NCI-H748 (cell line): ENCODE data around the gene CORO2B.

Experiments used
- DNase-seq: peaks from one replicate; lab custom pipeline; 2025; ENCODE audit not compliant: unreplicated experiment; lab: John Stamatoyannopoulos, UW

The CORO2B gene

DNA sequence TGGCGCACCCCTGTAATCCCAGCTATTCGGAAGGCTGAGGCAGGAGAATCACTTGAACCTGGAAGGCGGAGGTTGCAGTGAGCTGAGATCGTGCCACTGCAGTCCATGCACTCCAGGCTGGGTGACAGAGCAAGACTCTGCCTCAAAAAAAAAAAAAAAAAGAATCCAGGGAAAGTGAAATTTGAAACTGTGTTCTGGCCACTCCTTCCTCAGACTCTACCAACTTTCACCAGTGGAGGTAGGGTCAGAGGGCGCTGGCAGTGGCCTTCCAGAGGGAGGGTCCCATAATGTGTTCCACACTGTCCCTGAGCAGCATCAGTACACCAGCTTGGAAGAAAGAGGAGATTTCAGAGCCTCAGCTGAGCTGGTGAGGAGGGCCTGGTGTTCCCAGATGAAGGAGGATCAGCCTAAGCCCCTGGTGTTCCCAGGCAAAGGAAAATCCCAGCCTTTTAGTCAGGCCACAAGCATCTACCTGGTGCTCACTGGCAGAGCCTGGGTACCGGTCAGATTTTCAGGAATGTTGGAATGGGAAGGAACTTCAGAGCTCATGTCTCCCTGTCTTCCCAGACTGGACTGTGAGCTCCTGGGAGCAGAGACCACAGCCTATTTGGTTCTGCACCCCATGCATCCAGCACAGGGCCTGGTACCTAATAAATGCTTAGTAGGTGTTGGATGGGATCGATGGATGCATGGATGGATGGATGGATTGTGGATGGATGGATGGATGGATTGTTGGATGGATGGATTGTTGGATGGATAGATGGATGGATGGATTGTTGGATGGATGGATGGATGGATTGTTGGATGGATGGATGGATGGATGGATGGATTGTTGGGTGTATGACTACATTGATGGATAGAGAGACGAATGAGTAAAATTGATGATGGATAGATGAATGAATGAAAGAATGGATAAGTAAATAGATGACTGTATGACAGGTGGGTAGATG is 117.9 kb downstream of the CORO2B start:
- no peak for DNase-seq

DNA sequence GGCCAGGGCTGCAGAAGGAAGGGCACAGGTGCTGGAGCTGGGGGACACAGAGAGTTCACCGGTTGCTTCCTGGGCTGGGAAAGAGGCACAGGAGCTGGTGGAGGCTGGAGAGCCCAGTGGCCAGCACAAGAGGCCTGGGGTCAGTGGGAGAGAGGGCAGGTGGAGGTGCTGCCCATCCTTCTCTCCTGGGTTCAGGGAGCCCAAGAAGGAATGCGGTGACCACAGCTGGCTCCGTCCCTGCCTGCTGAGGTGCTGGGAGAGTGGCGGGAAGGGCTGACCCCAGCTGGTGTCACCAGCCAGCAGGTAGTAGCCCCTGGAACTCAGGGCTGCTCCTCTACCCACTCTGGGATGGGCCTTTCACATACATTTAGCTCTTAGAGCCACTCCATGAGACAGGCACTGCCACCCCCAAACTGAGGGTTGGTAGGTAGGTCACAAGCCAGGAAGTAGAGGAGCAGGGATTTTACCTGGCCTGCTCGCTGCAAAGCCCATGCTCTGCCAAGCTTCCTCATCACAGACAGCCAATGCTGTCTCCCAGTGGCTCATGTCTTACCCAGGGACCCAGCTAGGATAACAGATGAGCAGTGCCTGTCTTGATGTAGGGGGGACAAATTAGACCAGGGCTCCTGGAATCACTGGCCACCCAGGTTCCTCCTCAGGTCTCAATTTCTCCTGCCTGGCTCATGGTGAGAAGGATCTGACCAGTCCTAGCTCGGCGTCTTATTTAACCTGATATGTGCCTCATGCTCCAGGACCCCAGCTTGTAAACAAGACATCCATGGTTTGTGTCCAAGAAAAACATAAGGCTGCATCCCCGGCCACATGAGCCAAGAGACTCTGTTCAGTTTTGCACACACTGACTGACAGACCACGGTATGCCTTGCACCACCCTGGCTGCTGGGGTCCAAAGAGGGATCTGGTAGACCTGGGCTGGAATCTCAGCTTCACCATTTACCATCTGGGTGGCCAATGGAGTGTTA is 119.2 kb downstream of the CORO2B start:
- no peak for DNase-seq

DNA sequence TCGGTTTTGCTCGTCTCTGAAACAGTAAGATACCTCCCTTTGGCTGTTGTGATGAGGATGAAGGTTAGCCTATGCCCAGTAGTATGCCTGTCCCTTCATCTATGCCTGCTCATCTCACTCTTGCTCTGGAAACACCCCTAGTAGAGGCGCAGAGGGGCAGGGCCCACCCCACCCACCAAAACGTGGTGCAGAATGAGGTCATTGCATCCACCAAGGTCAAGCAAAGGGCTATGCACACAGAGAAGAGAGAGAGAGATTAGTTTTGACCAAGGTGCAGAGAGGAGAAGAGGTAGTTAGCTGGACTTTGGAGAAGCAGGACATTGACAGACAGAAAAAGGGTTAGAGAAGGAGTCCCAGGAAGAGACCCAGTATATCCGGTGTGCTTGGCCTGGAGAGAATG is 119.9 kb downstream of the CORO2B start:
- DNase-seq = no peak

DNA sequence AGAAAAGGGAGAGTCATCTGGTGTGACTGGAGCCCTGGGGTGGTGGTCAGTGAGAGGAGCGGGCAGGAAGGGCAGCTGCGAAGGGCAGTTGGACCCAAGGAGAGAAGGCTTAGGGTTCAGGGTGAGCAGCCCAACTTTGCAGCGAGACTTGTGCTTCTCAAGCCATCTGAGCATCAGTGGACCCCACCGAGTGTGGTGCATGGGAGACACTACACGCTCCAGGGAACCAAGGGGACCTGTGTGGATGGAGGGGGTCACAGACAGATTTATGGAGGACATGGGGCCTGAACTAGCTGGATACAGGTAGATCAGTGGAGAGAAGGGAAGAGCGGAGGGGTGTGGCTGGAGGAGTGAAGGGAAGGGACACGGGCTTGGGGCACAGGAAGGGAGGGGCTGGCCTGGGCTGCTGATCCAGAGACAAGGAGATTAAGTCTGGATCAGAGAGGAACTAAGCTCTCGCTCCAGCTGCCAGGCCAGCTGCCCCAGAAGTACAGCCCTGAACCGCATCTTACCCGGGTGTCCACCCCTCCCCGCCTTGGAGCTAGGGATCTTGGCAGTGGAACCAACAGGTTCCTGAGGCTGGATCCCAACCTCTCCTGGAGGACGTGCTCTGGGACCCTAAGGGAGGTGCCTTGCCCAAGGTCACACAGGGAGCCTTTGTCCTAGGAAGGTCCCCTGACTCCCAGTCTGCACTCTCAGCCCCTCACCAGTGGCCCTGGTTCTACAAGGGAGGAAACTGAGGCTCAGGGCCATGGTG is 120.5 kb downstream of the CORO2B start:
- DNase-seq = no peak

DNA sequence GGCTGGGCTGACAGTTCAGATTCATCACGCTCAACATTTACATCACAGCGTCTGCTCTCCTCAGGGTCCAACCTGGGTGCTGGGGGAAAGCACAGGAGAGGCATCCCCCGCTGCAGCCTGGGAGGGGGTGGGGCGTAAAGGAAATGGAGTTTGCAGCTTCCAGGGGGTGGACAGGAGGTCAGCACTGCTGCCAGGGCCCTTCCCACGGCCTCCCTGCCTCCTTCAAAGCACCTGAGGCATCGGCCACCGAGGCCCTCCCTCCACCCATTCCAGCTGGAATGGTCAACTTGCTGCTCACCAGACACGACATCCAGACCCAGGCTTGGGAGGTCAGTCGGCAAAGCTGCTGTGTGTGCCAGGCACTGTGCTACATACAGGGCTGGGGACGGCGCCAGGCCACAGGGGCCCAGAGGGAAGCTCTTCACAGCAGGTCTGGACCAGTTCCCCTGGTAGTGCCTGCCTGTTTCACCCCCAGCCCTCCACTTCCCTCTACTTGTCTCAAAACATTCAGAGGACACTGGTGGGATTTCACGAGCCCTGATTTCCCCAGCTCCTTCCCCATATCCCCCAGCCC is 121.2 kb downstream of the CORO2B start:
- DNase-seq = no peak

DNA sequence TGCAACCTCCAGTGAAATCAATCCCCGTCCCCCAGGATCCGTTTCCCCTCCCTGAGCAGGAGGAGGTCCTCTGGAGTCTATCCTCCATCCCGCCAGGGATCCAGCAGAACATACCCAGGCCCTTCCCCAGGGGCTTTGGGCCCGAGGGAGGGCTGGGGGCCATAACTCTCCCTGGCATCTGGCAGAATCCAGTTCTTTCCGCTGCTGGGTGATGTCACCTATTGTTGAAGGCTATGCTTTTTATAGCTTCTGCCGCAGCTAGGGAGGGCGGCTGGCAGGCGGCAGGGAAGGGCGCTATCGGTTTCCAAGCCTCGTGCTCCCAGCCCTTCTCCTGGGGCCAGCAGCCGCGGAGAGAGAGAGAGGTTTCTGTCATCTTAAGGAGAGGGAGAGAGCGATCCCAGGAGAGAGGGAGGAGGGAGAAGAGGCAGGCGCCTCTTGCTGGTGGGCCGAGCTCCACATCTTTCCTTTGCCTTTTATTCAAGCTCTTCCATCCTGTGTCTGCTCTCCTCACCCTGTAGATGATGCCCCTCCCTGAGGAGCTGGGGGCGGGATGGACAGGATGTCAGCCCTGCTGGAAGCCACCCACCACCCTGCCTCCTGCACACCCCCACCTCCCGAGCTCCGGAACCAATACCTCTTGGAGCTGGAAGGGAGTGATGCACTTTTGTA is 121.8 kb downstream of the CORO2B start:
- peak; percentile 57 for DNase-seq

DNA sequence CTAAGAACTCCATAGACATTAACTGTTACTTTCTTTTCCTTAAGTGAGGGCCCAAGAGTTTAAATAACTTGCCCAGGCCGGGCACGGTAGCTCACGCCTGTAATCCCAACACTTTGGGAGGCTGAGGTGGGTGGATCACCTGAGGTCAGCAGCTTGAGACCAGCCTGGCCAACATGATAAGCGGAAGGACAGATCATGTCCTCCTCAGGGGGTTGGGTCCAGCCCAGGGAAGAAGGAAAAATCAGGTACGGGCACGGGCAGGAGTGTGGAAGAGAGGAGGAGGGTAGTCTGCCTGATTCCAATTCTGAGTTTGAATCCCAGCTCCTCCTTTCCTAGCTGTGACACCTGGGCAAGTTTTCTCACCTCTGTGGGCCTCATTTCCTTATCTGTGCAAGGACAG is 123.1 kb downstream of the CORO2B start:
- DNase-seq = no peak

DNA sequence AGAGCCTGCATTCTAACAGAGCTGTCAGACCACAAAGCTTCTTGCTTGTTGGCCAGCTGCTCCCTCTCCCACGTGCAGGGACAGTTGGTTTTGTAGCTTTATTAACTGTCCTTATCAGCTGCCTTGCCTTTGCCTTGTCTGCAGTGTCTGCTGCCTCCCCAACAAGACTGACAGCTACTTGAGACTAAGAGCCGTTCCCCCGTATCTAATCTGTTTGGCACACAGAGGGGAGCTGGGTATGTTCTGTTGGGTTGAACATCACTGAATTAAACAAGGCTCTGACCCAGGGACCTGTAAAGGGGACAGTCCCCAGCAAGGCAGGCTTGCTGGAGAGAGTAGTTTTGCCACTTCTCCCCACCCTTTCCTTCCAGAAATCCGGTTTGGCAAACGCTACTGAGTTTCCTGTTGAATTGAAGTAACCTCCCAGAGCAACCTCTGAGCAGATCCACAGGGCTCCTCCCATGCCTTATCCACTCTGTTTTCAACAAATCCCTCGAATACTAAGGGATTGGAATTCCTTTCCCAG is 125.8 kb downstream of the CORO2B start:
- DNase-seq = no peak

DNA sequence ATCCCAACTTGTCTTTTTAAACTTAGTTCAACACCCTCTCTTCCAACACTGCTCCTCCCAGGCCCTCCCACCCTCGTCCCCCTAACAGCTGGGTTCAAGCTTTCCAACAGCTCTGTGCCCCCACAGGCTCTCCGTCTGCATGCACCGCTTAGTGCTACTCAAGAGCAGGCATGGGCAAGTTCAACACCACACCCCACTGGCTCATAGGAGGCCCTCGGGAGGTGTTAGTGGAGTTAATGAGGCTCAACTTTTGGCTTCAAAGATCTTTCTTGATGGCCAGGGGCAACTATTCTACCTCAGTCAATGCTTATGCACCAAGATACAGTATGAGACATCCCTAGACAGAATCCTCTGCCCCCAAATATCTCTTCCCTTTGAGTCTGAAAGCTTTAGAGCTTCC is 127.5 kb downstream of the CORO2B start:
- DNase-seq = no peak

DNA sequence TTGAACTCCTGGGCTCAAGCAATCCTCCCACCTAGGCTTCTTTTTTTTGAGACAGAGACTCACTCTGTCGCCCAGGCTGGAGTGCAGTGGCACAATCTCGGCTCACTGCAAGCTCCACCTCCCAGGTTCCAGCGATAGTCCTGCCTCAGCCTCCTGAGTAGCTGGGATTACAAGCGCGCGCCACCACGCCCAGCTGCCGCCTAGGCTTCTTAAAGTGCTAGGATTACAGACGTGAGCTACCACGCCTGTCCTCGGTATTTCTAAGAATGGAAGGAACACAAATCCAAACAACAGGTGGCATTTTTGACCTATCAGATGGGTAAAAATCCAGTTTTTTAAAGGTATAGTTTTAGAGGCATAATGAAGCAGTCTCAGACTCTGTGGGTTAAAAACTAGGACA is 128.1 kb downstream of the CORO2B start:
- no peak for DNase-seq

DNA sequence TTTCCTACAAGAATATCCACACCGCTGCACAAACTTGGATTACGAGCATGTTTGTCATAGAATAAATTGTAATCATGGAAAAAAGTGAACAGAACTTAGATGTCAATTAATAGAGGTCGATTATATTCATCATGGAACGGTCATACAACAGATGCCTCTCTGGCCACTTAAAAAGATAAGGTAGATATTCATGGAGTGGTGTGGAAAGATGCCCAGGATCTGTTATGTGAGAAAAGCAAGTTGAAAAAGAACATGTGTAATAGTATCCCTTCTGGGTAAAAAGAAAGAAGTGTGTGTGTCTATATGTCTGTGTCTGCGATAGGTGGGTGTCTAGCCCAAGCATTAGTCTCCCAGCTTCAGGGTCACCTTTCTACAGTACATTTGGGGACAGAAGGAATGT is 128.6 kb downstream of the CORO2B start:
- DNase-seq = no peak

DNA sequence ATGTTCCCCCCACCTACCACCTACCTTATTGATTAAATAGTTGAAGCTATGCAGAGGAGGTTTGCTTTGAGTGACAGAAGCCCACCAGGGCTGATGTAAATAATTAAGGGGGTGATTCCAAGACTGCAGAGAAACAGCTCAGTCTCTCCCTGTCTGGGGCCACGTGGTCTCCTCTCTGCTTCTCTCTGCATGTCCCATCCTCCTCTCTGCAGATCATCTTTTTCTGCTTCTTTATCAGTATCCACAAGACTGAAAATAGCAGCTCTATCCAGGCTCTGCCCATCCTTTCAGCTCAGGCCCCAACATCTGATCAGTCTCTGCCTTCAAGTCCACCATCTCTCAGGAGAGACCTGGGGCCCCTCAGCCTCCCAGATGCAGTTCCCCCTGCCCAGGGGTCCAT is 131.1 kb downstream of the CORO2B start:
- no peak for DNase-seq

DNA sequence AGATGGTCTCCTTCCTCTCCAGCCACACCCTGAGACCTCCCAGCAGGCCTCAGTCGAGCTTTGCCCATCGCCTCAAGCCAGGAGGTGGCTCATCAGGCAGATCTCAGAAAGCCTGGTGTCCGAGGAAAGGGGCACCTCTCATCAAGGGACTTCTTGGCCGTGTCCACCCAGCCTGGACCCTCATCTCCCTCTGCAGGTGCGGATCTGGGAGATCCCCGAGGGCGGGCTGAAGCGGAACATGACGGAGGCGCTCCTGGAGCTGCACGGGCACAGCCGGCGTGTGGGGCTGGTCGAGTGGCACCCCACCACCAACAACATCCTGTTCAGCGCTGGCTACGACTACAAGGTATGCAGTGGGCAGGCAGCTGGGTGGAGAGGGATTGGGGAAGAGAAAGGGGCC is 131.7 kb downstream of the CORO2B start:
- DNase-seq = no peak

DNA sequence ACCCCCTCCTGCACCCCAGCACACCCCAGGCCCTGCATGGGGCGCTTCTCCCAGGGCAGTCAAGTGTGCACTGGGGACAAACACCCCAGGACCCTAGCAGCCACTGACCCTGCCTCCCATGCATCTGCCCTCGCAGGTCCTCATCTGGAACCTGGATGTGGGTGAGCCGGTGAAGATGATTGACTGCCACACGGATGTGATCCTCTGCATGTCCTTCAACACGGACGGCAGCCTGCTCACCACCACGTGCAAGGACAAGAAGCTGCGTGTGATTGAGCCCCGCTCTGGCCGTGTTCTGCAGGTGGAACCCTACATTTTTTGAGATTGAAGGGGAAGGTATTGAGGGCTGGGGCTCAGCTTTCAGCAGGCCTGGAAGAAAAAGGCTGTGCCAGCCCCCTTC is 132.6 kb downstream of the CORO2B start:
- no peak for DNase-seq

DNA sequence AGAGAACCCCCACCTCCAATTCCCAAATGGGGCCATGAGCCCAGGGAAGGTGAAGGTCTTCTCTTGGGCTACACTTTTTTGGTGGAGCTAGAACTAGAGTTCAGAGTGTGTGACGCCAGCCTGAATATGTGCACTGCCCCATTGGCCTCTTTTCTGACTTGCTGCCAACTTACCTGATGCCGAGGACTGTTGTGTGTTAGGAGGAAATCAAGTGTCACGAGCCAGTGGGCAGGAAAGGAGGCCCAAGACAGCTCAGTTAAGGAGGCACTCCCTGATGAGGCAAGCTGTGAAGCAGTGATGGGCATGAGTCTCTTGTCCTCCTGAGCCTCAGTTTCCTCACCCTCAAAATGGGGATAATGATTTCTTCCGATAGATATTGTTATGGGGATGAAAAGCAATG is 134.1 kb downstream of the CORO2B start:
- no peak for DNase-seq

DNA sequence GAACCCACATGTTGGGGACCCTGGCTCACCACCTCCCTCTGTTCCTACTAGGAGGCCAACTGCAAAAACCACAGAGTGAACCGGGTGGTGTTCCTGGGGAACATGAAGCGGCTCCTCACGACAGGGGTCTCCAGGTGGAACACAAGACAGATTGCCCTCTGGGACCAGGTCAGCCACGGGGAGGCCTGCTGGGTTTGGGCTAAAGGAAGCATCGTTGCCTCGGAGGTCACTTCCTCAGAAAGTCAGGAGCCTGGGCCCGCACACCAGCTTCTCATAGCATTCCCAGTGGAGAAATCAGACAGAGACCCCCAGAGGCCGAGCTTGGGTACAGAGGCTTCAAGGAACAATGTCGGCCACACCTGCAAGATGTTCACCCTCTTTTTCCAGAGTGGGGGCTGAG is 135.1 kb downstream of the CORO2B start:
- no peak for DNase-seq

DNA sequence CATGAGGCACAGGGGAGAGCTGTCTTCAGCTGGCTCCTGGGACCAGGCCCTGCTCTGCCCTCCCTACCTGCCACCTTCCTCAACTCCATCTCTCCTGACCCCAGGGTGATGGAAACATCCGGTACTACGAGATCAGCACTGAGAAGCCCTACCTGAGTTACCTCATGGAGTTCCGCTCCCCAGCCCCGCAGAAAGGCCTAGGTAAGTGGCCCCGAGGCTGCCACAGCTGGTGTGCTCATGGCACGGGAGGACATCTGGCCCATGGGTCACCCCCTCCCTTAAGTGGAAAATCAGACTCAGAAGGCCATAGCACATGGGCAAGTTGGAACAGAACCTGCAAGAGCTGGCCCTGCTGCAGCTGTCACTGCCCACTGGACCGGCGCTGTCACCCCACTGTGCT is 136.3 kb downstream of the CORO2B start:
- DNase-seq = no peak

DNA sequence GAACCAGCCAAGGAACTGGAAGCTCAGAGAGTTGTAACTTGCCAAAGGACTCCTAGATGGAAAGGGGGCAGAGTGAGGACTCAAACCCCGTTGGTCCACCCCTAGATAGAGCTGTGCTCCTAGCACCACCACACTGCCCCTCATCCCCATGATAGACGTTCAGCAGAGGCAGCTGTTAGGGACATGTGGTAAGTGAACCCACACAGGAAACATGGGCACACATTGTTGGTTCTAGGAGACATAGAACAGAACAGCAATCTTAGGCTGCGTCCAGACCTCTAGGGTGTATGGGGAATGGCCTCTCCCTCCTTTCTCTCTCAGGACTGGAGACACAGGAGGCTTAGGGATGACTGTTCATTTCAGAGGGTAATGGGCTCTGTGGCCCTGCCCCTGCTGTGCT is 139.2 kb downstream of the CORO2B start:
- no peak for DNase-seq

DNA sequence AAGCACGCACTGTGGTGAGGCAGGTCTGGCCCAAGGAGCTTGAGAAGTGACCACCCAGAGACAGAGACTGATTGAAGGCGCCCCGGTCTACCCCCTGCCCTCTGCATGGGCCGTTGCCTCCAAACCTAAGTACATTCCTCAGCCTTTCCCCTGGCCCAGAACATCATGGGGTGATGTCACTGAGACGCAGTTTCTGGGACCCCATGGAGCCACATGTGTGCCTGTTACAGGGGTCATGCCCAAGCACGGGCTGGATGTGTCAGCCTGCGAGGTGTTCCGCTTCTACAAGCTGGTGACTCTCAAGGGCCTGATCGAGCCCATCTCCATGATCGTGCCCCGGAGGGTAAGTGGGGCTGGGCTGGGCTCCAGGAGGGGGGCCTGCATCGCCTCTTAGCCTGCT is 139.7 kb downstream of the CORO2B start:
- no peak for DNase-seq

DNA sequence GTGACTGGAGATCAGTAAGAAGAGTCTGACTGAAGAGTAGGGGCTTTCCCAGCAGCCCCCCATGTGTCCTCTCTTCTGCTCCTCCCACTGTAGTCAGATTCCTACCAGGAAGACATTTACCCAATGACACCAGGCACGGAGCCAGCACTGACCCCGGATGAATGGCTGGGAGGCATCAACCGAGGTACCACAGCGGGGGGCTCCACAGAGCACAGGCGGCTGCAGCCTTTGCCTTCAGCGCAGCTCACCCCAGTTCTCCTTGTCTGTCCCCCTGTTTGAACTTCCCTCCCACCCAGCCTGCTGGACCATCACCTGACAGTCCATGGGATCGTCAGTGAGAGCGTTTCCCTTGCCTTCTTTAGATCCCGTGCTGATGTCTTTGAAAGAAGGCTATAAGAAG is 140.3 kb downstream of the CORO2B start:
- DNase-seq = no peak
